Activated CD4-positive, CD25-positive, alpha-beta regulatory T cell treated with anti-CD3 and anti-CD28 coated beads, Interleukin-2, amount 50 U/mL, for 24 hours (primary cell): ENCODE measurements around the gene PEX6.
"Not testable (repeated sequence)": the region's sequence is repeated elsewhere in the genome, so short reads cannot be mapped to it uniquely, and the experiment has no call there.

Experiments
- ATAC-seq, 2 donors: fragments of 150-1000 bp; cut with Tn5 transposase; one replicate each; pipeline ENCODE4 v1.10.0; 2021; ENCODE audit warnings: mild to moderate bottlenecking in 1 of 2, moderate library complexity in 1 of 2

Gene PEX6

GRCh38 chr6:42978839-42979522, at the start of gene PEX6:
Gene PEX6 (minus strand): TSS chr6:42979181. CDS start chr6:42979150, 31 bp downstream.
- ATAC-seq: peak; percentile 93 to 94

- ATAC-seq: no peak
Measured at GRCh38 chr6:43026365-43026764, 47.4 kb upstream of the PEX6 start.

- no peak for ATAC-seq
Measured at GRCh38 chr6:43024436-43024835, 45.5 kb upstream of the PEX6 start.

- peak; percentile 93 to 94 for ATAC-seq
Measured at GRCh38 chr6:43021270-43022047, 42.5 kb upstream of the PEX6 start, which contains the start of gene RRP36. Gene RRP36 (plus strand): TSS chr6:43021623. CDS start chr6:43021655, 32 bp downstream.

GRCh38 chr6:43020847-43021246, 41.9 kb upstream of the PEX6 start:
- no peak for ATAC-seq

- no peak for ATAC-seq
Measured at GRCh38 chr6:43020052-43020705, 41.2 kb upstream of the PEX6 start.

- ATAC-seq: no peak
Measured at GRCh38 chr6:43019152-43019551, 40.2 kb upstream of the PEX6 start.

GRCh38 chr6:43016943-43017334, 38.0 kb upstream of the PEX6 start:
- ATAC-seq: no peak

GRCh38 chr6:43016176-43016942, 37.4 kb upstream of the PEX6 start:
- no peak for ATAC-seq

GRCh38 chr6:43014434-43014909, 35.5 kb upstream of the PEX6 start:
- no peak for ATAC-seq

- ATAC-seq: peak; percentile 95 to 97
Measured at GRCh38 chr6:43013843-43014433, 35.0 kb upstream of the PEX6 start, which contains the start of the genes KLHDC3 and MEA1. Gene KLHDC3 (plus strand): TSS chr6:43014249. CDS start chr6:43017193, 2,944 bp downstream. Gene MEA1 (minus strand): TSS chr6:43013946. CDS start chr6:43013813, 133 bp downstream.

- peak; percentile 5 to 10 for ATAC-seq
Measured at GRCh38 chr6:43013097-43013842, 34.3 kb upstream of the PEX6 start.

GRCh38 chr6:43012364-43012763, 33.4 kb upstream of the PEX6 start:
- ATAC-seq: no peak

GRCh38 chr6:43011207-43011606, 32.2 kb upstream of the PEX6 start:
- no peak for ATAC-seq

- ATAC-seq: no peak
Measured at GRCh38 chr6:43009124-43009523, 30.1 kb upstream of the PEX6 start.

- no peak for ATAC-seq
Measured at GRCh38 chr6:43007126-43007525, 28.1 kb upstream of the PEX6 start.

- no peak for ATAC-seq
Measured at GRCh38 chr6:43006251-43006650, 27.3 kb upstream of the PEX6 start.

- no peak for ATAC-seq
Measured at GRCh38 chr6:43005844-43006243, 26.9 kb upstream of the PEX6 start.

GRCh38 chr6:43001843-43002242, 22.9 kb upstream of the PEX6 start:
- ATAC-seq: no peak

- ATAC-seq: not testable (repeated sequence)
Measured at GRCh38 chr6:42998205-42998604, 19.2 kb upstream of the PEX6 start.

GRCh38 chr6:42996513-42996912, 17.5 kb upstream of the PEX6 start:
- ATAC-seq: no peak
